Measurements from ENCODE around the gene CSF2. TPM values are rescaled to one million over a fixed set of nuclear protein-coding genes. Genes with fewer than 3 reads are reported as not detected.

CSF2 gene
- polyA plus RNA-seq, 1 donor (not counting 4 experiments of a cell fraction or from before 2014, with no cell fraction given), result 7.2 TPM

GRCh38 chr5:132049559-132049958 lies 24.0 kb upstream of the CSF2 start:
- H2AFZ ChIP-seq (ENCODE audit: control insufficient read depth, low read length), result no peak overlapping the region
- DNase-seq (ENCODE audit: low read depth, low spot score) (no peak), FAIRE-seq (no peak)

GRCh38 chr5:132050136-132050535 lies 23.5 kb upstream of the CSF2 start:
- no peaks in the 10 kb centered on the region for H3K9me1 ChIP-seq (ENCODE audit: control insufficient read depth, extremely low read depth, insufficient read depth, low read length)
- H2AFZ ChIP-seq (ENCODE audit: control insufficient read depth, low read length), result no peak overlapping the region
- H3K36me3 ChIP-seq (ENCODE audit: control insufficient read depth in 2 of 2, extremely low read depth in 1 of 2, insufficient read depth in 2 of 2, low read length in 2 of 2), result no peaks in the 10 kb centered on the region
- DNase-seq (ENCODE audit: low read depth, low spot score), result no peak
- no peaks in the 10 kb centered on the region for H3K4me1 ChIP-seq (ENCODE audit: control insufficient read depth, extremely low read depth, insufficient read depth, low read length)
- no peak overlapping the region for H3K27ac ChIP-seq (ENCODE audit: control insufficient read depth, insufficient read depth, low read length)
- no peak overlapping the region for H3K4me3 ChIP-seq (ENCODE audit: control insufficient read depth in 2 of 3, extremely low read depth in 1 of 3, insufficient read depth in 2 of 3, low read depth in 1 of 3, low read length in 3 of 3)
- no peak for FAIRE-seq
- TF ChIP-seq CTCF (optimal IDR thresholded peaks at IDR 0.05 in 1 of 3, IDR thresholded peaks at IDR 0.05 in 1 of 3, conservative IDR thresholded peaks at IDR 0.05 in 1 of 3; ENCODE audit: extremely low read depth in 1 of 3, insufficient read depth in 2 of 3, low read length in 3 of 3), result no peak
- TF ChIP-seq EZH2 (IDR thresholded peaks at IDR 0.05; ENCODE audit: low read length), result no peak
- dilution Hi-C loops (cut with MboI; ENCODE audit: extremely low pct_ligation_motif_present, low sequenced_read_pairs), result no loop called here
- H3K27me3 ChIP-seq (ENCODE audit: control insufficient read depth, extremely low read depth, insufficient read depth, low read length), result no peaks in the 10 kb centered on the region
- no peaks in the 10 kb centered on the region for H3K9me3 ChIP-seq (ENCODE audit: control insufficient read depth, low read depth, low read length)
- no peaks in the 10 kb centered on the region for H3K79me2 ChIP-seq (ENCODE audit: control insufficient read depth, insufficient read depth, low read length)
- H4K20me1 ChIP-seq (ENCODE audit: control insufficient read depth, extremely low read depth, insufficient read depth, low read length), result no peaks in the 10 kb centered on the region
- H3K4me2 ChIP-seq (ENCODE audit: control insufficient read depth, extremely low read depth, insufficient read depth, low read depth, low read length), result no peak overlapping the region
- no peak overlapping the region for H3K9ac ChIP-seq (ENCODE audit: control insufficient read depth, extremely low read depth, insufficient read depth, low read length)

More at GRCh38 chr5:132049559-132049958, 24.0 kb upstream of the CSF2 start:
- H3K4me1 ChIP-seq (ENCODE audit: control insufficient read depth, extremely low read depth, insufficient read depth, low read length), result no peaks in the 10 kb centered on the region
- no peak overlapping the region for H3K4me2 ChIP-seq (ENCODE audit: control insufficient read depth, extremely low read depth, insufficient read depth, low read depth, low read length)
- no peaks in the 10 kb centered on the region for H3K27me3 ChIP-seq (ENCODE audit: control insufficient read depth, extremely low read depth, insufficient read depth, low read length)
- no peaks in the 10 kb centered on the region for H3K79me2 ChIP-seq (ENCODE audit: control insufficient read depth, insufficient read depth, low read length)
- H4K20me1 ChIP-seq (ENCODE audit: control insufficient read depth, extremely low read depth, insufficient read depth, low read length), result no peaks in the 10 kb centered on the region
- dilution Hi-C loops (cut with MboI; ENCODE audit: extremely low pct_ligation_motif_present, low sequenced_read_pairs), result no loop called here
- no peaks in the 10 kb centered on the region for H3K36me3 ChIP-seq (ENCODE audit: control insufficient read depth in 2 of 2, extremely low read depth in 1 of 2, insufficient read depth in 2 of 2, low read length in 2 of 2)
- no peak overlapping the region for H3K4me3 ChIP-seq (ENCODE audit: control insufficient read depth in 2 of 3, extremely low read depth in 1 of 3, insufficient read depth in 2 of 3, low read depth in 1 of 3, low read length in 3 of 3)
- H3K9me1 ChIP-seq (ENCODE audit: control insufficient read depth, extremely low read depth, insufficient read depth, low read length), result no peaks in the 10 kb centered on the region
- no peak overlapping the region for H3K27ac ChIP-seq (ENCODE audit: control insufficient read depth, insufficient read depth, low read length)
- TF ChIP-seq CTCF (optimal IDR thresholded peaks at IDR 0.05 in 1 of 3, IDR thresholded peaks at IDR 0.05 in 1 of 3, conservative IDR thresholded peaks at IDR 0.05 in 1 of 3; ENCODE audit: extremely low read depth in 1 of 3, insufficient read depth in 2 of 3, low read length in 3 of 3), result no peak
- no peak for TF ChIP-seq EZH2 (IDR thresholded peaks at IDR 0.05; ENCODE audit: low read length)
- no peaks in the 10 kb centered on the region for H3K9me3 ChIP-seq (ENCODE audit: control insufficient read depth, low read depth, low read length)
- no peak overlapping the region for H3K9ac ChIP-seq (ENCODE audit: control insufficient read depth, extremely low read depth, insufficient read depth, low read length)

Measured in keratinocyte (primary cell).